ENCODE data around the gene RAPGEF2.
A peak's percentile ranks its signal among the peaks of the same experiment; 100 is the strongest.

Gene RAPGEF2

DNA sequence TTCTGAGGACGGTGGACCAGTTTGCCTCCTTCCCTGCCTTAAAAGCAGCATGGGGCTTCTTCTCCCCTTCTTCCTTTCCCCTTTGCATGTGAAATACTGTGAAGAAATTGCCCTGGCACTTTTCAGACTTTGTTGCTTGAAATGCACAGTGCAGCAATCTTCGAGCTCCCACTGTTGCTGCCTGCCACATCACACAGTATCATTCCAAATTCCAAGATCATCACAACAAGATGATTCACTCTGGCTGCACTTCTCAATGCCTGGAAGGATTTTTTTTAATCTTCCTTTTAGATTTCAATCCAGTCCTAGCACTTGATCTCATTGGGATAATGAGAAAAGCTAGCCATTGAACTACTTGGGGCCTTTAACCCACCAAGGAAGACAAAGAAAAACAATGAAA, 255.3 kb downstream of the RAPGEF2 start:
- ATAC-seq: peak; percentile 92
- TF ChIP-seq BACH2 (CRISPR knock-in tag; IDR thresholded peaks at IDR 0.05; ENCODE audit: borderline replicate concordance) (no peak), ZNF8 (CRISPR knock-in tag; IDR thresholded peaks at IDR 0.05) (no peak), ZNF70 (CRISPR knock-in tag; IDR thresholded peaks at IDR 0.05) (no peak)
- TF ChIP-seq, protein P1, sequence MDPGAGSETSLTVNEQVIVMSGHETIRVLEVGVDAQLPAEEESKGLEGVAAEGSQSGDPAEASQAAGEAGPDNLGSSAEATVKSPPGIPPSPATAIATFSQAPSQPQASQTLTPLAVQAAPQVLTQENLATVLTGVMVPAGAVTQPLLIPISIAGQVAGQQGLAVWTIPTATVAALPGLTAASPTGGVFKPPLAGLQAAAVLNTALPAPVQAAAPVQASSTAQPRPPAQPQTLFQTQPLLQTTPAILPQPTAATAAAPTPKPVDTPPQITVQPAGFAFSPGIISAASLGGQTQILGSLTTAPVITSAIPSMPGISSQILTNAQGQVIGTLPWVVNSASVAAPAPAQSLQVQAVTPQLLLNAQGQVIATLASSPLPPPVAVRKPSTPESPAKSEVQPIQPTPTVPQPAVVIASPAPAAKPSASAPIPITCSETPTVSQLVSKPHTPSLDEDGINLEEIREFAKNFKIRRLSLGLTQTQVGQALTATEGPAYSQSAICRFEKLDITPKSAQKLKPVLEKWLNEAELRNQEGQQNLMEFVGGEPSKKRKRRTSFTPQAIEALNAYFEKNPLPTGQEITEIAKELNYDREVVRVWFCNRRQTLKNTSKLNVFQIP (CRISPR knock-in tag; IDR thresholded peaks at IDR 0.05; ENCODE audit: borderline replicate concordance, low read depth): no peak
- TF ChIP-seq, protein P2, sequence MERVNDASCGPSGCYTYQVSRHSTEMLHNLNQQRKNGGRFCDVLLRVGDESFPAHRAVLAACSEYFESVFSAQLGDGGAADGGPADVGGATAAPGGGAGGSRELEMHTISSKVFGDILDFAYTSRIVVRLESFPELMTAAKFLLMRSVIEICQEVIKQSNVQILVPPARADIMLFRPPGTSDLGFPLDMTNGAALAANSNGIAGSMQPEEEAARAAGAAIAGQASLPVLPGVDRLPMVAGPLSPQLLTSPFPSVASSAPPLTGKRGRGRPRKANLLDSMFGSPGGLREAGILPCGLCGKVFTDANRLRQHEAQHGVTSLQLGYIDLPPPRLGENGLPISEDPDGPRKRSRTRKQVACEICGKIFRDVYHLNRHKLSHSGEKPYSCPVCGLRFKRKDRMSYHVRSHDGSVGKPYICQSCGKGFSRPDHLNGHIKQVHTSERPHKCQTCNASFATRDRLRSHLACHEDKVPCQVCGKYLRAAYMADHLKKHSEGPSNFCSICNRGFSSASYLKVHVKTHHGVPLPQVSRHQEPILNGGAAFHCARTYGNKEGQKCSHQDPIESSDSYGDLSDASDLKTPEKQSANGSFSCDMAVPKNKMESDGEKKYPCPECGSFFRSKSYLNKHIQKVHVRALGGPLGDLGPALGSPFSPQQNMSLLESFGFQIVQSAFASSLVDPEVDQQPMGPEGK (CRISPR knock-in tag; IDR thresholded peaks at IDR 0.05; ENCODE audit: borderline replicate concordance): no peak

DNA sequence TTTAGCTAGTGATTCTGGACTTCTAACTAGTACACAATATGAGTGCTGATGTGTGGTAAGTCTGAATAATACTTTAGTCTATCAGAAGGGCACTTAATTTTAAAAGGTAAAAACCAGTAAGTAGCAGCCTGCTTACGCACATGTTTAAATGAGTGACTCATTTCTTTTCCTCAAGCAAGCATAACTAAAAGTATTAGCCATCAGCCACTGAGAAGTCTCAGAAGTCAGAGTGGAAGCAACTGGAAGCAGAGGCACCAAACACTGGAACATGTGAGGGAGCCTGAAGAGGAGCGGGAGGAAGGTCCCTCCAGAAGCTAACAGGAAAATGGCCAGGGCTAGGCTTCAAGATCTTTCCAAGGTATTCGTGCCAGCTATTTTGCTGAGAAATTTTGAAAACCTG, 257.7 kb downstream of the RAPGEF2 start:
- no peak for TF ChIP-seq ZNF70 (CRISPR knock-in tag; IDR thresholded peaks at IDR 0.05)
- no peak for TF ChIP-seq ESRRG (CRISPR knock-in tag; IDR thresholded peaks at IDR 0.05)
- TF ChIP-seq, protein P1 (CRISPR knock-in tag; IDR thresholded peaks at IDR 0.05; ENCODE audit: borderline replicate concordance, low read depth): no peak
- 0 out of 2 replicates have a peak, but pooled peaks have one; percentile 57 for TF ChIP-seq ZC3H10 (CRISPR knock-in tag; IDR thresholded peaks at IDR 0.05)
- peak; percentile 79 for ATAC-seq

DNA sequence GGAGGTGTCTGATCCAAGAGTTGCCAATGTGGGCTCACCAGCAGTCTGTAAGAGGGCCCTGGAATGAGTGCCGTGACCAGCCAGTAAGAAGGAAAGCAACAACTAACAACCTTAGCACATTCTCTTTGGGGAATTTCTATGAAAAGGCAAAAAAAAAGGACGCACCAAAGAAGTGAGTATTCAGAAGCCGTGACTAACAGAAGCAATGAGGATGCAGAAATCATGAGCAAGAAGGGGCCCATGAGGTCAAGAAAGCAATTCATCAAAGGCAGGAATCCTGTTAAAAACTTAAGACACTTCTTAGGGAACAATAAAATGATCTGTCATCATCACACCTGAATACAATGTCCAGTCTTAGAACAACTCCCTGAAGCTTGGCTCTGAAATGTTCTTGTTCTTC, 260.5 kb downstream of the RAPGEF2 start:
- TF ChIP-seq, protein P1 (CRISPR knock-in tag; IDR thresholded peaks at IDR 0.05; ENCODE audit: borderline replicate concordance, low read depth): no peak
- TF ChIP-seq ARNTL (CRISPR knock-in tag; IDR thresholded peaks at IDR 0.05; ENCODE audit: borderline replicate concordance, low read depth): no peak
- no peak for TF ChIP-seq ZNF565 (CRISPR knock-in tag; conservative IDR thresholded peaks at IDR 0.05; ENCODE audit: low read depth)
- no peak for TF ChIP-seq RARB (CRISPR knock-in tag; IDR thresholded peaks at IDR 0.05)
- TF ChIP-seq SNAI2 (CRISPR knock-in tag; IDR thresholded peaks at IDR 0.05): no peak
- TF ChIP-seq GLIS3 (CRISPR knock-in tag; IDR thresholded peaks at IDR 0.05): no peak
- no peak for TF ChIP-seq ISL1 (CRISPR knock-in tag; IDR thresholded peaks at IDR 0.05)
- no peak for TF ChIP-seq ZNF70 (CRISPR knock-in tag; IDR thresholded peaks at IDR 0.05)
- TF ChIP-seq CSDC2 (CRISPR knock-in tag; IDR thresholded peaks at IDR 0.05): no peak
- TF ChIP-seq, protein P3, sequence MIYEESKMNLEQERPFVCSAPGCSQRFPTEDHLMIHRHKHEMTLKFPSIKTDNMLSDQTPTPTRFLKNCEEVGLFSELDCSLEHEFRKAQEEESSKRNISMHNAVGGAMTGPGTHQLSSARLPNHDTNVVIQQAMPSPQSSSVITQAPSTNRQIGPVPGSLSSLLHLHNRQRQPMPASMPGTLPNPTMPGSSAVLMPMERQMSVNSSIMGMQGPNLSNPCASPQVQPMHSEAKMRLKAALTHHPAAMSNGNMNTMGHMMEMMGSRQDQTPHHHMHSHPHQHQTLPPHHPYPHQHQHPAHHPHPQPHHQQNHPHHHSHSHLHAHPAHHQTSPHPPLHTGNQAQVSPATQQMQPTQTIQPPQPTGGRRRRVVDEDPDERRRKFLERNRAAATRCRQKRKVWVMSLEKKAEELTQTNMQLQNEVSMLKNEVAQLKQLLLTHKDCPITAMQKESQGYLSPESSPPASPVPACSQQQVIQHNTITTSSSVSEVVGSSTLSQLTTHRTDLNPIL (CRISPR knock-in tag; IDR thresholded peaks at IDR 0.05; ENCODE audit: low read depth): no peak
- ATAC-seq: no peak

DNA sequence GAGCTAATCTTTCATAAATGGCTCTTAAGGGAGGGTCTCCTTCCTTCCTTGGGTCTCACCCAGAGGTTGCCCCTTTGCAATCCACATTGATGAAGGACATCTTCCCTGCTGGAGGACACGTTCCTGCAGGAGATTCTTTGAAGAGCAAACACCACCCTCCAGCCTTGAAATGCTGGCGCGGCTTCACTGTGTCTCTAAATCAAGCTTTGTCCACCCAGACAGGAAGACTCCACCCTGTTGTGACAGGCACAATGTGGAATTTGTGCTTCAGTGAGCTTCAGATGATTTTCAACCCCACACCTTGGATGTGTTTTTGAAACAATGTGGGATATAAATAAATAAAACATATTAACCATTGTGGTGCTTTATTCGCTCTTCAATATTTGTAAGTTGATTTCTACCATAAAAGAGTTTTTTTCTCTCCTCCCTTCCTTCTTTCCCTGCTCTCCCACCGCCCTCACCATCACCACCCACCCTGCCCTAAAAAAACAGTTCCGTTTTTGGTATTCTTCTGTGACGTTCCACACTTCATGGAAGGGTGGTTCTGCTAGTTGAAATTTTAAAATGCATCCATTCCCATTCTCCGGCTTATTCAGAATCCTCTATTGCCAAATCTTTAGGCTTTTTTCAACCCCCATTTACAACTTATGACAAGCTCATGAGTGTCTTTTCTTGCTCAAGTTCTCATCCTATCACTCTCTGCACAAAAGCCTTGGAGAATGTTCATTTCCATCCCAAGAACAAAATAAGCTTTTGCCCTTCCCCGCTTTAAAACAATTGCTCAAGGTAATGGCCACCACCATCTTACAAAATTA, 264.3 kb downstream of the RAPGEF2 start:
- no peak for ATAC-seq
- TF ChIP-seq BACH2 (CRISPR knock-in tag; IDR thresholded peaks at IDR 0.05; ENCODE audit: borderline replicate concordance): no peak
- no peak for TF ChIP-seq ZC3H10 (CRISPR knock-in tag; IDR thresholded peaks at IDR 0.05)
- TF ChIP-seq ZNF565 (CRISPR knock-in tag; conservative IDR thresholded peaks at IDR 0.05; ENCODE audit: low read depth): no peak
- no peak for TF ChIP-seq SNAI2 (CRISPR knock-in tag; IDR thresholded peaks at IDR 0.05)
- TF ChIP-seq, protein P1 (CRISPR knock-in tag; IDR thresholded peaks at IDR 0.05; ENCODE audit: borderline replicate concordance, low read depth): no peak
- TF ChIP-seq ISL1 (CRISPR knock-in tag; IDR thresholded peaks at IDR 0.05): no peak
- no peak for TF ChIP-seq ZNF70 (CRISPR knock-in tag; IDR thresholded peaks at IDR 0.05)
- TF ChIP-seq, protein P3 (CRISPR knock-in tag; IDR thresholded peaks at IDR 0.05; ENCODE audit: low read depth): no peak
- TF ChIP-seq GLIS3 (CRISPR knock-in tag; IDR thresholded peaks at IDR 0.05): no peak
- no peak for TF ChIP-seq ZFP30 (CRISPR knock-in tag; IDR thresholded peaks at IDR 0.05)
- TF ChIP-seq OSR1 (CRISPR knock-in tag; IDR thresholded peaks at IDR 0.05): no peak
- no peak for TF ChIP-seq PPARA (CRISPR knock-in tag; IDR thresholded peaks at IDR 0.05; ENCODE audit: borderline replicate concordance)
- TF ChIP-seq TCF4 (CRISPR knock-in tag; IDR thresholded peaks at IDR 0.05; ENCODE audit: borderline replicate concordance): no peak
- no peak for TF ChIP-seq ZFP3 (CRISPR knock-in tag; IDR thresholded peaks at IDR 0.05)
